SK-N-MC (cell line): Measurements from ENCODE around the gene WDR83.
A peak's percentile ranks its signal among the peaks of the same experiment; 100 is the strongest.

ENCODE experiments used
- DNase-seq: peaks from one replicate; pipeline ENCODE4 v3.0.0-alpha.2; 2011; ENCODE audit warnings: low read depth, low spot score
- H3K27ac ChIP-seq: fragments of 200-600 bp; sonication (generic); 2 replicates; pipeline ENCODE4 v1.5.1; 2016; ENCODE audit warnings: mixed run types
- H3K36me3 ChIP-seq: fragments of 200-600 bp; sonication (generic); 2 replicates; pipeline ENCODE4 v1.6.1; 2017; ENCODE audit warnings: antibody characterized with exemption, low read length, mixed read lengths; ENCODE audit not compliant: insufficient read depth
- H3K4me3 ChIP-seq: fragments of 200-600 bp; sonication (generic); 2 replicates; pipeline ENCODE4 v1.5.1; 2016
- H3K9ac ChIP-seq: fragments of 200-600 bp; sonication (generic); 2 replicates; pipeline ENCODE4 v1.8.0; 2017; ENCODE audit warnings: mixed run types, mixed read lengths; ENCODE audit not compliant: insufficient read length
- H3K9me3 ChIP-seq: fragments of 200-600 bp; sonication (generic); 2 replicates; pipeline ENCODE4 v1.6.1; 2017; ENCODE audit warnings: low read depth, mild to moderate bottlenecking, antibody characterized with exemption, low read length, moderate library complexity, mixed read lengths
- EZH2 ChIP-seq: fragments of 200-600 bp; sonication (generic); IDR thresholded peaks from one replicate; pipeline ENCODE4 v1.6.1; 2017; ENCODE audit warnings: antibody characterized with exemption
- FOXP2 ChIP-seq: optimal IDR thresholded peaks from 2 replicates; pipeline ENCODE3; 2011; ENCODE audit warnings: mild to moderate bottlenecking, moderate library complexity; ENCODE audit not compliant: insufficient read depth; ENCODE audit errors: extremely low read length, control extremely low read depth
- POLR2AphosphoS5 ChIP-seq: IDR thresholded peaks from 2 replicates; pipeline ENCODE4 v1.6.1; 2012; ENCODE audit warnings: mild to moderate bottlenecking, low read depth, low read length, borderline replicate concordance

The WDR83 gene

GRCh38 chr19:12667731-12668302, 1.2 kb downstream of the WDR83 start:
- H3K36me3 ChIP-seq = peaks cover 12% of the 10 kb centered on the region; the same call in 1 of the 2 replicates
- peak overlapping the region; percentile 94; the same call in 1 of the 2 replicates for H3K4me3 ChIP-seq
- no peak overlapping the region for H3K9ac ChIP-seq
- no peak for DNase-seq
- H3K9me3 ChIP-seq = no peaks in the 10 kb centered on the region
- no peak overlapping the region for H3K27ac ChIP-seq
- TF ChIP-seq FOXP2 (no peak), EZH2 (no peak), POLR2AphosphoS5 (no peak)

- Histone ChIP-seq H3K9me3 (no peaks in the 10 kb centered on the region), H3K4me3 (peak overlapping the region; percentile 94), H3K9ac (peak overlapping the region; percentile 96), H3K36me3 (peaks cover 12% of the 10 kb centered on the region; the same call in 1 of the 2 replicates), H3K27ac (no peak overlapping the region)
- DNase-seq = no peak
- no peak for TF ChIP-seq EZH2
- TF ChIP-seq POLR2AphosphoS5 = no peak
- no peak for TF ChIP-seq FOXP2
Observed at GRCh38 chr19:12668346-12668745, 1.7 kb downstream of the WDR83 start.

GRCh38 chr19:12668932-12669269, 2.3 kb downstream of the WDR83 start:
- peak overlapping the region; percentile 96 for H3K9ac ChIP-seq
- no peaks in the 10 kb centered on the region for H3K9me3 ChIP-seq
- peak overlapping the region; percentile 99 for H3K27ac ChIP-seq
- peaks cover 10% of the 10 kb centered on the region for H3K36me3 ChIP-seq
- TF ChIP-seq EZH2 (no peak), FOXP2 (no peak), POLR2AphosphoS5 (no peak)
- DNase-seq = no peak
- H3K4me3 ChIP-seq = peak overlapping the region; percentile 94

- peak; percentile 66 for DNase-seq
- H3K4me3 ChIP-seq = peak overlapping the region; percentile 94
- peak overlapping the region; percentile 96 for H3K9ac ChIP-seq
- no peaks in the 10 kb centered on the region for H3K9me3 ChIP-seq
- peak overlapping the region; percentile 99 for H3K27ac ChIP-seq
- TF ChIP-seq EZH2 (no peak), FOXP2 (peak; percentile 57), POLR2AphosphoS5 (peak; percentile 72)
- H3K36me3 ChIP-seq = peaks cover 17% of the 10 kb centered on the region
Observed at GRCh38 chr19:12669270-12670158, 2.9 kb downstream of the WDR83 start.

- peak overlapping the region; percentile 96 for H3K9ac ChIP-seq
- 0 out of 2 replicates have a peak overlapping the region, but pooled peaks have one; percentile 99 for H3K27ac ChIP-seq
- TF ChIP-seq EZH2 (no peak), FOXP2 (no peak), POLR2AphosphoS5 (0 out of 2 replicates have a peak, but pooled peaks have one; percentile 3)
- no peak for DNase-seq
- H3K9me3 ChIP-seq = no peaks in the 10 kb centered on the region
- peak overlapping the region; percentile 94 for H3K4me3 ChIP-seq
- H3K36me3 ChIP-seq = peaks cover 17% of the 10 kb centered on the region
Observed at GRCh38 chr19:12670159-12670928, 3.7 kb downstream of the WDR83 start.

- Histone ChIP-seq H3K27ac (no peak overlapping the region), H3K36me3 (peaks cover 40% of the 10 kb centered on the region), H3K9me3 (no peaks in the 10 kb centered on the region), H3K4me3 (no peak overlapping the region), H3K9ac (no peak overlapping the region)
- TF ChIP-seq FOXP2 = no peak
- no peak for TF ChIP-seq EZH2
- no peak for TF ChIP-seq POLR2AphosphoS5
- no peak for DNase-seq
Observed at GRCh38 chr19:12672744-12673143, 6.1 kb downstream of the WDR83 start.

GRCh38 chr19:12675399-12675798, 8.8 kb downstream of the WDR83 start:
- no peak for DNase-seq
- Histone ChIP-seq H3K36me3 (peaks cover 55% of the 10 kb centered on the region), H3K4me3 (no peak overlapping the region), H3K9ac (no peak overlapping the region), H3K9me3 (no peaks in the 10 kb centered on the region), H3K27ac (no peak overlapping the region)
- TF ChIP-seq EZH2 = no peak
- no peak for TF ChIP-seq POLR2AphosphoS5
- TF ChIP-seq FOXP2 = no peak

GRCh38 chr19:12675940-12676339, 9.3 kb downstream of the WDR83 start:
- no peak for DNase-seq
- no peak overlapping the region for H3K4me3 ChIP-seq
- H3K9ac ChIP-seq = no peak overlapping the region
- H3K9me3 ChIP-seq = no peaks in the 10 kb centered on the region
- no peak for TF ChIP-seq FOXP2
- no peak for TF ChIP-seq EZH2
- peaks cover 55% of the 10 kb centered on the region for H3K36me3 ChIP-seq
- H3K27ac ChIP-seq = no peak overlapping the region
